GM18909 (cell line): ENCODE data around the gene SLC16A7.
"Not testable (repeated sequence)": the region's sequence is repeated elsewhere in the genome, so short reads cannot be mapped to it uniquely, and the experiment has no call there.

Source experiments
- ATAC-seq: cut with Tn5 transposase; IDR thresholded peaks from one replicate; pipeline ENCODE4 v1.9.1; 2021; ENCODE audit warnings: mild to moderate bottlenecking; ENCODE audit not compliant: unreplicated experiment, poor library complexity

The SLC16A7 gene, protein sequence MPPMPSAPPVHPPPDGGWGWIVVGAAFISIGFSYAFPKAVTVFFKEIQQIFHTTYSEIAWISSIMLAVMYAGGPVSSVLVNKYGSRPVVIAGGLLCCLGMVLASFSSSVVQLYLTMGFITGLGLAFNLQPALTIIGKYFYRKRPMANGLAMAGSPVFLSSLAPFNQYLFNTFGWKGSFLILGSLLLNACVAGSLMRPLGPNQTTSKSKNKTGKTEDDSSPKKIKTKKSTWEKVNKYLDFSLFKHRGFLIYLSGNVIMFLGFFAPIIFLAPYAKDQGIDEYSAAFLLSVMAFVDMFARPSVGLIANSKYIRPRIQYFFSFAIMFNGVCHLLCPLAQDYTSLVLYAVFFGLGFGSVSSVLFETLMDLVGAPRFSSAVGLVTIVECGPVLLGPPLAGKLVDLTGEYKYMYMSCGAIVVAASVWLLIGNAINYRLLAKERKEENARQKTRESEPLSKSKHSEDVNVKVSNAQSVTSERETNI

DNA sequence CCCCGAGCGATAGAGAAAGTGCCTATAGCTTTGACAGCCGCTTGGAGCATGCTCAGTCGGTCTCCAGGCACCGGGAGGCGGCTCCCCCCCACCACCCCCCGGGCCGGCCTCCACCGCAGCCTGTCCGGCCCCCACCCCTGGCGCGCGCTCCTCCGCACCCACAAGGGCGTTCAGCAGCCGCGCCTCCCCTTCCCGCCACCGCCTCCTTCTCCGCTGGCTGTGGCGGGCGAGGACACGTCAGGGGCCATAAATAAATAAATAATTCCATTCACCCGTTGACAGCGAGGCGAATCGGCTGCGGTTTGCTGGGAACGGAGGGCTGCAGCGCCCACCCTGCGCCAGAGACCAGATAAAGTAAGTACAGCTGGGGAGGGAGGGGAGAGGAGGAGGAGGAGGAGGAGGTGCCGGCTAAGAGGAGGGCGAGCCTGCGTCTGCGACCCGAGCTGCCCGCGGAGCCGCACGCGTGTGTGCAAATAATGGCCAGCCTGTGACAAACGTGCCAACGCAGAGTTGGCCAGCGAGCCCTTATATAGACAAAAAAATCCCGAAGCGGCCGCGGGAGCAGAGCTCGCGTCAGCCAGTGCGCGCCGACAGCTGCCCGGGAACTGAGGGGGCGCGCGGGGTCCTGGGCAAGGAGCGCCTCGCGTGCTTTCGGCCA, at the start of gene SLC16A7:
Gene SLC16A7 (plus strand): TSS at position 147 of the 658 bp plus-strand sequence. CDS start 108,773 bp downstream, outside the sequence.
- ATAC-seq = peak; percentile 64

DNA sequence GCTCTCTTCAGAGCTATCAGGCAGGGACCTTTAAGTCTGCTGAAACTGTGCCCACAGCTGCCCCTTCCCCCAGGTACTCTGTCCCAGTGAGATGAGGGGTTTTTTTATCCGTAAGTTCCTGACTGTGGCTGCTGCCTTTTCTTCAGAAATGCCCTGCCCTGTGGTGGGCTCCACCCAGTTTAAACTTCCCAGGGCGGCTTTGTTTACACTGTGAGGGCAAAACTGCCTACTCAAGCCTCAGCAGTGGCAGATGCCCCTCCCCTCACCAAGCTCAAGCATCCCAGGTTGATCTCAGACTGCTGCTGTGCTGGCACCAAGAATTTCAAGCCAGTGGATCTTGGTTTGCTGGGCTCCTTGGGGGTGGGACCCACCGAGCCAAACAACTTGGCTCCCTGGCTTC, 46.9 kb upstream of the SLC16A7 start:
- ATAC-seq = no peak

DNA sequence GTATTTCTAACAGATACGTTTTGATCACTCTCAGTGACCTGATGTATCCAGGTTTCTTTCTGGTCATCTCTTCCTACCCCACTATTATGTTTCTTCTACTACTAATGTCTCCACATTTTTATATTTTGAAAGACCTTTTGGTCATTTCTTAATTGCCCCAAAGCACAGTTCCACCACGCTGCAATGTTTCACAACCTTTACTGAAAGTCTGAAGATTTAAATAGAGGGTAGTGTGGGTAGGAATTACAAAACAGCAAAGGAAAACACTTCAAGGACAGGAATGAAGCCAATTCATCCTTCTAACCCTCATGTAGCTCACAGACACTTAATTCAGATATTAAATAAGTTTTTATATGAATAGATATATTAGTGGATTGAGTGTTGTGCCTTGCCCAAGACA, 36.1 kb upstream of the SLC16A7 start:
- no peak for ATAC-seq

DNA sequence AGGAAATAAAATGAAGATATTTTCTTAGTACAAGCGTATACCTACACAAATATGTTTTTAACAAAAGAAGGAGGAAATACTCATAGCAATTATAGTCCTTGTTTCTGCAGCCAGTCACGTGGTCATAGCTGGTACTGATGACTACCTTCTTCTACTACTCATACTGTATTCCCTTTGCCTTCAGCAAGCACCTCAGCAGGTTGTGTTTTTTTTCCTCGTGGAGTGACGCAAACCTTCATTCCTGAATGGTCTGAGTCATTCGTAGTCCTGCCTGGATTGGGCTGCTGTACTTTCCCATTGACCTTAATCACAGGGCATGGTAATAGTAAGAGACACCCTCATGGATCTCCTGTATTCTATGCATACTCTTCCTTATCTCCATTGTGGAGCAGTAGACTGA, 25.7 kb upstream of the SLC16A7 start:
- no peak for ATAC-seq

DNA sequence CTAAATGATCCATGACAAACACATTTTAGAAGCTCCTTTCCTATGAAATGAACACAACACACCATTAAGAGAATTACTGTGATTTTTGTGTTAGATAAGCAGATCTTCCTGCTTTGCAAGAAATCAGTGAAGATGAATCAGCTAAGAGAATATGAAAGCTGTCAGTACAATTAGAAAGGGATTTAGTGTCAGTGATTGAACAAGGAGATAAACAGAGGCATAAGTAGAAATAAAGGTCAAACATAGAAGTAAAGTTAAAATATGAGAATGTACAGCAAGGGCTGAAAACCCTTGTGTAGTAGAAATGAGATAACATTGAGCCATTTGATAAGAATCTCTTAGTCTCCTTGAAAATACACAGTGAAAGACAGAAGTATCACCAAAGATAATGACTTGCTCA, 21.4 kb upstream of the SLC16A7 start:
- ATAC-seq = no peak

DNA sequence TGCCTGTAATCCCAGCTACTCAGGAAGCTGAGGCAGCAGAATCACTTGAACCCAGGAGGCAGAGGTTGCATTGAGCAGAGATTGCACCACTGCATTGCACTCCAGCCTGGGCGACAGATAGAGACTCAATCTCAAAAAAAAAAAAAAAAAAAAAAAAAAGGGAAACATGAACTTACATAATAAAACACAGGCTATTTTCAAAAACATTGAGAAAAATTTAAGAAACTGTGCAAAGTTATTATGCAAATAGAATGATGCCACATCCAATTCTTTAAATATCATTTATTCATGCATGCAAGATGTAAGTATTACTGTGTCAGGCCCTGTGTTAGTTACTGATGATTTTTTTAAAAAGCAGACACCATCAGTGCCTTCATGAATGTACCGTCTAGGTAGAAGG, 20.0 kb upstream of the SLC16A7 start:
- no peak for ATAC-seq

DNA sequence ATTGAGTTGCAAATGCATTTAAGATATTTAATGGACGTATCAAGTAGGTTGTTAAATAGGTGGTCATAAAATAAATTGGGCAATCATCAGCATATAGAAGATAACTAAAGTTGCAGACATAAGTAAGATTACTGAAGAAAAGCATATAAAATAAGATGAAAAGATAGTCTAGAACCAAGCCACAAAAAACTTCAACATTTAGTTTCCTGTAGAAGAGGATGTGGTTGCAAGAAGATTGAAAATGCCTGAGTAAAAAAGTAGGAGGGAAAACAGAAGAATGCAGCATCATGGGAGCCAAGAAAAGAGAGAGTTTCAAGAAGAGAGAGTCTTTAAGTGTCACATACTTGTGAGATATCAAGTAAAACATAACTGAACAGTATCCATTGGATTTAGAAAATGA, 17.6 kb upstream of the SLC16A7 start:
- no peak for ATAC-seq

DNA sequence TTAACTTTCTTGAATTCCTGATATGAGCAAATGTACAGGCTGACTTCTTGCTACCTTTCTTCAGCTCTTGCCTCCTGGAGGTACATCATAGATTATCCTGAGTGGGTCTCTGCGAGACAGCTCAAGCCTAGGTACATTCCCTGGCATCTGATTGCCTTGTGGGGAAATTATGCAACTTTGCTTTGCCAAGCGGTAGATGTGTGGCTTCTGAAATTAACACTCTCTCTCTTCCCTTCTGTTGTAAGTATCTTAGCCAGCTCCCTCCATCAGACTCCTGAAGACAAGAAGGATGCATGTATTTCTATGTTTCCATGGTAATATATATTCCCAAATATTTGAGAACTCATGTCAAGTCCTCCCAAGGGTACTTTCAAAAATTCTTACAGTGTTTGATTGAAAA, 16.2 kb upstream of the SLC16A7 start:
- ATAC-seq = no peak

DNA sequence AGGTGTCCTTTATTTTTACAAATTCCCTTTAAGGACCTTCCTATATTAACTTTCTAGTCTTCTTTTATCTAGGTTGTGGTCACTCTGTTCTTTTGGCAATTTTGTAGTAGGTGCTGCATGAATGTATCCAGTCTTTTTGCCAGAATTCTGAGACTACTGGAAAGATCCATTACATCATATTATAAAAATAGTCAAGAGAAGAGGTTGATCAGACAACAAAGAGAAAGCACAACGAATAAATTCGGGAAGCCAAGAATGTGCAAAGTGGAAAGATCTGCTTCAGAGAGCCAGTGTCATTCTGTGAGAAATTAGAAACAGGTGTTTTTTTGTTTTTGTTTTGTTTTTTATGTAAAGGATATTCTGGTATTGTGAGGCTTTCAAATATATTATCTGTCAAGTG, 15.8 kb upstream of the SLC16A7 start:
- ATAC-seq = no peak

DNA sequence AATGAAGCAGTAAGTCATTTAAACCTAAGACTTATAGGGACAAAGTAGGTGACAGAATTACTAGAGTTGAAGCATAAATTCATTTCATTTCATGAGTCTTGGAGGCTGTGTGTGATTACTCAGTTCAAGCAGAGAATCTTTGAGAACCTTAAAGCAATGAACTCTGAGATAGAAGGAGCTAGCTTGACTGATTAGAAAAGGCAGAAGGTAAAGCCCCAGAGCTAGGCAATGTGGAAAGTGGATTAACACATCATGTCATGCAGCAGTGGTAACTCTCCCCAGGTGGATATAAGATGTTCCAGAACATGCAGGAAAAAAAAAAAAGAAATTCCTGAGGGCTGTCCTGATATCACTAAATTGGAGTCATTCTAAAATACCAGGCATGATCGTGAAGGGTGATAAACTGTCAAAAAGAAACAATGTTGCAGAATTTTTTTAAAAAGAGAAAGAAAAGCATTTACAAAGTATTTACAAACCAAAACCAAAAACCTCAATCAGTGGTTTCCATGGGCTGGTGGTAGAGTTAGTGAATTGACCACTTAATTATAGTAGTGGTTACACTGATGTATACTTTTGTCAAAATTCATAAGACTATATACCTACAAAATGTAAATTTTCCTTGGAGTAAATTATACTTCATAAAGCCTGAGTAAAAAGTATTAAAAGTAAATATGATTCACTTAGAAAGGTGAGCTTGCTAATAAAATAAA, 12.7 kb upstream of the SLC16A7 start:
- no peak for ATAC-seq

DNA sequence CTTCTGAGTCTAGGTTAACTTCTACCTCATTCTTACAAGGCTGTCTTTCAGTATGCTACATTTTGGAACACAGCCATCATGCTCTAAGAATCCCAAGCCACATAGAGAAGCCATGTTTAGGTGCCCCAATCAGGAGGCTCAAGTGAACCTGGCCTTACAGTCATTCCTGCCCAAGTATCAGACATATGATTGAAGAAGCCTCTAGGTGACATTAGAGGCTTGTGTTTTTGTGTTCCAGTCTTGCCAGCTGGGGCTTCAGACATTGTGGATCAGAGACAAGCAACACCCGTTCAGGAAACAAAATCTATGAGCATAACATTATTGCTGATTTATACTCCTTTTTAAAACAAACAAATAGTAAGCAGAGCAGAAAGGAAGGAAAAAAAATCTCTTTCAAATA, 8.1 kb upstream of the SLC16A7 start:
- no peak for ATAC-seq

DNA sequence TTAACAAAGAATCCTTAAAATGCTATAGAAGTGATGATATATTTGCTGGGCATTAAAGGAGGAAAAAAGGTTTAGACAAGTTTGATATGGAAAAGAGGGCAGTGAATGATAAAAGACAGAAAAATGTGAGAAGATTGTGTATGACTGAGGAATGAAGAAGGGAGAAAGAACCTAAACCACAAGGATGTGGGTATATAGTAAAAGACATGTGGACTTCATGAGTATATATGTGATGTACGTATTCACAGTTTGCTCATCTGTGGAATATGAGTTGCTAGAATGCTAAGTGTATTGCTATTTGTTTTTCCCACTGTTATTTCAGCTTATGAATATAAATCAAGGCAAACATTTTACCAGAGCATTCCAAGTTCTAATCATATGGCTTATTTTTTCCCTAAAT, 2.1 kb upstream of the SLC16A7 start:
- no peak for ATAC-seq

DNA sequence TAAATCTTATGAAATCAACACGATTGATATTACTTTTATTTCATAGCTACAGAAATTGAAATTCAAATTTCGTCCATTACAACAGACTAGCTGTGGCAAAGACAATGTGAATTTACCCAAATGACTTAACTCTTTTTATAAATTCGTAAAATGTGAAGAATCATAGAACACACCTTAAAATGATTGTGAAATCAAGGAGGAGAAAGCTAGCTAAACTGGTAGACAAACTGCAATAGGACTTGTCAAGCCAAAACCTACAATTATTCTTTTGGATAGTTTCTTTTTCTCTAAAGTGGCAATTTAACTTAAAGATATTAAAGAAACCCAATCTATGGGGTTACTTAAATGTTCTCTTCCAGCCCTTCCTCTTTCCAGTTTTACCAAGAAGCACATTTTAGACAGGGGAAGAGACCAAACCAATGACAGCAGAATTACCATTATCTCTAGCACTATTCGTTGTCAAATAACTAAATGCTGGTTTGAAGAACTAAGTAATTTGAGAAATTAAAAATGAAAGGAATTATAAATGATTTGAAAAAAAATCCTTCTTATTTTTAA, 807 bp upstream of the SLC16A7 start:
- ATAC-seq = no peak

DNA sequence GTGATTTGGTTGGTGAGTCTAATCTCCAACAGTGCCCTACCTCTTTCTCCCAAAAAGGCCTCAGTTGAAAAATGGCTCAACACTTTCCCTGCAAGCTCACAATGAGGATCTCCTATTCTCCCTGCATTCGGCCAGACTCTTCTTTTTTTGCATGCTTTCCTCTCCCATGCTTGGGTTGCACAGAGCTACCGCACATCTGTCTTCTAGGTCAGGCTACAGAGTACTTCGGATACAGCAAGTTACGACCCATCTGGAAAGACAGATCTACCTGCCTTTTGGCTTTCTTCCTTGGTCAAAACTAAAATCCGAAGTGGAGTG, 305 bp upstream of the SLC16A7 start:
- ATAC-seq = no peak

DNA sequence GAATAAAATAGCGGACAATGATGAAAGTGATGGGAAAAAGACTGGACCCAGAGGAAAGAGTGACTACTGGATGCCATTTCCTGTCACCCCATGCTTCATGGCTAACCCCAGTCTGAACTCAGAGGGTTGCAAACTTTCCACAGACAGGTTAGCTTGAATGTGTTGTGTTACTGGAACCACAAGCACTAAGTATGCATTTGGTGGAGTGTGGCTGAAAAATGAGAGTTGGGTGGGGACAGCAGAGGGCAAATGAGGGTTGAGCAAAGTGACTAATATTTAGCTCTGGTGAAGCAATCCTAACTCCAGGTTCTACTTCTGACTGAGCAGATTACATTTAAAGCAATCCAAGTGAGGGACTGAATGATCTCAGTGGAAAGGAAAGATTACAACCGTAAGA, 1.6 kb downstream of the SLC16A7 start:
- ATAC-seq = peak; percentile 56

DNA sequence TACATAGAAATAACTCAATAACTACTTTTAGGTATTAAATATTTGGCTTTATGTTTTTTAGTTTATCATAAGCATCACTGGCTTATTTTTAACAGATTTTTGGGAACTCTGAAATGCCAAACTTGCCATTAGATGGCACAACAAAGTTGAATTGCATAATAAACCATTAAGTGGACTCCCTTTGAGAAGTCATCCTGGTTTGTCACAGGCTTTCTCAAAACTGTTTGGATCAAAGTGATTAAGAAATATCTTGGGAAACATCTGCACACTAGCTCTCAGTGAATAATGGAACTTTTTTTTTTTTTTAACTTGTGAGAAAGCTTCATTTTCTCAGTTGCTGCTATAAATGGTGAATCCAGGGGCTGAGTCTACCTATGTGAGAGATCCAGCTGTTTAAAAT, 4.3 kb downstream of the SLC16A7 start:
- no peak for ATAC-seq

DNA sequence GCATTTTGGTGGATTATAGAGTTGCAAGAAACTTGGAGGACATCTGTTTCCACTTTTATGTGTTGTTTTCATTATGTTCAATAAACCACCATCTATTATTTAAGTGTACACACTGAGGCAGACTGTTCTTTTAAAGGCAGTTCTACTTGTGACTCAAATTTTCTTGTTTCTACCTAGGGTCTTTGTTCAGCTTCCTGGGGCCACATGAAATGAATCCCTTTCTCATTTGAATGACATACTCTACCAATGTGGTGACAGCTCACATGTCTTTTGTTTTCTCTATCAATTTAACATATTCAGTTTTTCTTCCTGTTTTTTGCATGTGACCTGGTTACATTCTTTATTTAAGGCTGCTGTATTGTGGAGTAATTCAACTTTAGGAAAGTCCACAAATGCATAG, 7.9 kb downstream of the SLC16A7 start:
- no peak for ATAC-seq

DNA sequence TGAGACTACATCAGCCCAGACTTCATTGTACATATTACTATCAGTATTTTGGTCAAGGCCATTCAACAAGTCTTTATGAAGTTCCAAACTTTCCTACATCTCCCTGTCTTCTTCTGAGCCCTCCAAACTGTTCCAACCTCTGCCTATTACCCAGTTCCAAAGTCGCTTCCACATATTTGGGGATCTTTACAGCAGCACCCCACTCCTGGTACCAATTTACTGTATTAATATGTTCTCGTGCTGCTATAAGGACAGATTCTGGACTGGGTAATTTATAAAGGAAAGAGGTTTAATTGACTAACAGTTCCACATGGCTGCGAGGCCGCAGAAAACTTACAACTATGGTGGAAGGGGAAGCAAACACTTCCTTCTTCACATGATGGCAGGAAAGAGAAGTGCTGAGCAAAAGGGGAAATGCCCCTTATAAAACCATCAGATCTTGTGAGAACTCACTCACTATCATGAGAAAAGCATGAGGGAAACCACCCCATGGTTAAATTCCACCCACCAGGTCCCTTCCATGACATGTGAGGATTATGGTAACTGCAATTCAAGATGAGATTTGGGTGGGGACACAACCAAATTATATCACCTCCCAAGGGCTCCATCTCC, 17.1 kb downstream of the SLC16A7 start:
- ATAC-seq = not testable (repeated sequence)

DNA sequence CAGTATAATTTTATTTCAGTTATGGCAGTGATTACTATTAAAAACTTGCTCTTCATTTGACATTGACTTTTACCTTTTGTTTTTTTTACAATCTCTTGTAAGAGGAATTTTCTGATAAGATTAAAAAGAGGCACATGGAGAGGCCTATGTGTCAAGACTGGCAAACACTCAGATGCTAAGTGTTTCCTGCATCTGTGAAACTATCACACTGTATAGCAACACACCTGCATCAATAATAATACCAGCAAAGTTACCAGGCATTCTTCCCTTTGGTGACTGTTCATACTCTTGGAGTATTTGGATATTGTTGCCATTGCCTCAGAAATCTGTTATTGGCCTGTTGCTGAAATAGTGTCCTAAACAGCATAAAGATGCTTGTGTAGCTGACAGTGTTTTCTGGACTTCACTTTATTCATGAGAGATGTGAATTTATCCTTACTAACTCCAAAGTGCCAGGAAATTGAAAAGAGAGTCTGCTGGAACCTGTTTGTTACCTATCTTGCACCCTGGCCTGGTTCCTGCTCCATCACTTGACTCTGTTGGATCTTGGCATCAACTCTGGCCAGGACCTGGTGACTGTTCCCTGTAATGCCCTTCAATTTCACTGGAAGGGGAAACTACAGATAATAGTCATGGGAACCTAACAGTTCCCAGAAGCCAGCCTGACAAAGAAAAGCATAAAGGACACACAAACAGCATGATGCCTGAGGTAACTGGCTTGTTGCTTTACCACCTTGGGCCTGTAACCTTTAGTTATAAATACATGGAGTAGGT, 19.8 kb downstream of the SLC16A7 start:
- ATAC-seq = no peak
